ENCODE results near the gene TNFRSF13B.
A peak's percentile ranks its signal among the peaks of the same experiment; 100 is the strongest.
"Not testable (repeated sequence)": the region's sequence is repeated elsewhere in the genome, so short reads cannot be mapped to it uniquely, and the experiment has no call there.

The TNFRSF13B gene

DNA sequence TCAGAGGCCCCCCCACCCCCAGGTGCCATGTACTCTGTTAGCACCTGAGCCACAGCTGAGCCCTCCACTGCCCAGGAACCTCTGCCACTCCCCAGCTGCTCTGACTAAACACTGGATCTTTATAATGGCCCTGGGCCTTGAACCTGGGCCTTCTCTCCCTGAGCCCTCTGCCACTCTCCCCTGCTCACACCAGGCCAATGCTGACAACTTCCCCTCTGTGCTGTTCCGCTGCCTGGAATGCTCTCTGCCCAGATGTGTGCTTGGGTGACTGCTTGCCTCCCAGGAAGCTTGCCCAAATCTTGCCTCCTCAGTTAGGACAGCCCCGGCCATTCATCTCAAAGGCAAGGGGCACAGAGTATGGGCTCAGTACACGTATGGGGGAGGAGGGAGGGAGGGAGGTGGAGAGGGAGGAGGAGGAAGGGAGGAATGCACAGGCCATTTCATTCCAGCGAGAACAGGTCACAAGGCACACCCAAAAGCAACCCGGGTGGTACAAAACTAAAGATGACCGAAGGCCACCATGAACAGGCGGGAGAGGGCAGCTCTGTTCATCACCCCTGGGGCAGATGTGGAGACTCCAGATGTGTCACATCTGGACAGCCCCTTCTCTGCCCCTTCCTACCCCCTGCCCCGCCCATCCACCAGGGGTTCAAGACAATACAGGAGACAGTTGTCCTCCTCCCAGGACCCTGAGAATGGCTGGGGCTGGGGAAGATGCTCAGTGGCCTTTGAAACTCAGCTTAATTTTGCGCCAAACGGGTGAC lies 15.3 kb upstream of the TNFRSF13B start:
- DNase-seq (ENCODE audit: low read depth, low spot score): no peak

GRCh38 chr17:16986391-16986790 lies 14.5 kb upstream of the TNFRSF13B start:
- DNase-seq (ENCODE audit: low read depth, low spot score): no peak

DNA sequence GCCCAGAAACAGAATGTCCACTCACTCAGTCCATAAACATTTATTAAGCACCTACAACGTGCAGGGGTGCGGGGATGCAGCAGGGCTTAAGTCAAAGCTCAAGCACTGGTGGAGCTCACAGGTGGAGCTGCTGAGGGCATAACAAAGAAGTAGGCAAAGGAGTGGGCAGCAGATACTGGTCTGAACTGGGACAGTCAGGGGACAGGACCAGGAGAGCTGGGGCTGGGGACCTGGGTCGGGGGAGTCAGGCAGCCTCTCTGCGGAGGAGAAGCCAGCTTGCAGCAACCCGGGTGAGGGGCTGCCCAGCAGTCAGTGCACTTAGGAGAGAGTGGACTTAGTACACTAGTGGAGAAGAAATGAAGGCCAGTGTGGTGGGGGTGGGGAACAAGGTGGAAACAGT lies 10.0 kb upstream of the TNFRSF13B start:
- no peak for DNase-seq (ENCODE audit: low read depth, low spot score)

- DNase-seq (ENCODE audit: low read depth, low spot score): no peak
Observed at GRCh38 chr17:16980813-16981731, 9.2 kb upstream of the TNFRSF13B start.

GRCh38 chr17:16980061-16980460 lies 8.1 kb upstream of the TNFRSF13B start:
- no peak for DNase-seq (ENCODE audit: low read depth, low spot score)

DNA sequence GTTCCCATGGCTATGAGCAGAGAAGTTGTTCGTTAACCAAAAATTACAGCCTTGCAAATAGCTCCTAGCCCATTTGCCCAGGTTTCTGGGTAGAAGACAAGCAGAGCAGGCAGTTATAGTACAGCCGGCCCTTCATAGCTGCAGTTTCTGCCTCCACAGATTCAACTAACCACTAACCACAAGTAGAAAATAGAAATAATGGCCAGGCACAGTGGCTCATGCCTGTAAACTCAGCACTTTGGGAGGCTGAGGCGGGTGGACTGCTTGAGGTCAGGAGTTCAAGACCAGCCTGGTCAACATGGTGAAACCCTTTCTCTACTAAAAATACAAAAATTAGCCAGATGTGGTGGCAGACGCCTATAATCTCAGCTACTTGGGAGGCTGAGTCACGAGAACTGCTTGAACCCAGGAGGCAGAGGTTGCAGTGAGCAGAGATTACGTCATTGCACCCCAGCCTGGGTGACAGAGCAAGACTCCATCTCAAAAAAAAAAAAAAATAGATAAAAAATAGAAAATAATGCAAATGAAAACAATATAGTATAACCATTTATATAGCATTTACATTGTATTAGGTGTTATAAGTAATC lies 7.4 kb upstream of the TNFRSF13B start:
- DNase-seq (ENCODE audit: low read depth, low spot score): not testable (repeated sequence)

GRCh38 chr17:16977932-16978331 lies 6.0 kb upstream of the TNFRSF13B start:
- DNase-seq (ENCODE audit: low read depth, low spot score): peak; percentile 75

- no peak for DNase-seq (ENCODE audit: low read depth, low spot score)
Observed at GRCh38 chr17:16976725-16977550, 5.0 kb upstream of the TNFRSF13B start.

GRCh38 chr17:16975744-16976625 lies 4.1 kb upstream of the TNFRSF13B start:
- DNase-seq (ENCODE audit: low read depth, low spot score): no peak

DNA sequence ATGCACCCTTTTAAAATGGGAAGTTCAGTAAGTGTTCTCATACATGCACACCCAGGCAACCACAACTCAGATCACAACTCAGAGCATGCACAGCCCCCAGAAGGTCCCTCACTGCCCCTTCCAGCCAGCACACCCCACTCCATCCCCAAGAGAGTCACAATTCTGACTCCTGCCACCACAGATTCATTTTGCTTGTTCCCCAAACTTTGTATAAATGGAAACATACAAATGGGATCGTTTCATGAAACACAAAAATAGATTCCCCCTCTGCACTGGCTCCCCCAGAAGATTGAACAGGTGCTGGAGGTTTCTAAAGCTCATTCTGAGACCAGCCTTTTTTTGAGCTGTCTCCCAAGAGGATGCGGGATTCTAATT lies 3.3 kb upstream of the TNFRSF13B start:
- no peak for DNase-seq (ENCODE audit: low read depth, low spot score)

- DNase-seq (ENCODE audit: low read depth, low spot score): no peak
Observed at GRCh38 chr17:16974569-16975276, 2.8 kb upstream of the TNFRSF13B start.

DNA sequence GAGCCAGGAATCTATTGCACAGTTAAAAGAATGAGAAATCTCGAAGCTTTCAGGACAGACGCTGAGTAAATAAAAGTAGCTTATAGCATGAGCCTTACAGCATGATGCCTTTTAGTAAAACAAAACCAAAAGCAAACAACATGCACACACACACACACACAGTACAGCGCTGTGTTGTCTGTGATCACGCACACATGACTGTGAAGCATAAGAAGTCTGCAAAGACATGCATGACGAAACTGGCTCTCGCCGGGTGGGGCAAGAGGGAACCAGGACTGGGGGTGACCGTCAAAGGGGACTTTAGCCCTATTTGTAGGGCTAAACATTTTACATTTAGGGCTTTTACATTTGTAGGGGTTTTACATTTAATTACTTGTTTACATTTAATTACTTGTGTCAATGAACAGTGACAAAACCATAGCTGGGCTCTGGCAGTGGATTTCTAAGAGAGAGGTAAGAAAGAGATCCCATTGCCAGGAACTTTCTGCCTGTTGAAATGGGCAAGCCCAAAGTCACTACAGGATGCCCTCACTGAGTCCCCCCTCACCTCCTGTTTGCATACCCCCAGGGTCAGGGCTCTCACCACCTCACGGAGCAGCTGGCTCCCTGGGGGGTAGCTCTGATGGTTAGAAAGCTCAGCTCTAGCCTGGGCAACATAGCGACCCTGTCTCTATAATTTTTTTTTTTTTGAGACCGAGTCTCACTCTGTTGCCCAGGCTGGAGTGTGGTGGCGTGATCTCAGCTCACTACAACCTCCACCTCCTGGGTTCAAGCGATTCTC lies 2.0 kb upstream of the TNFRSF13B start:
- no peak for DNase-seq (ENCODE audit: low read depth, low spot score)

DNA sequence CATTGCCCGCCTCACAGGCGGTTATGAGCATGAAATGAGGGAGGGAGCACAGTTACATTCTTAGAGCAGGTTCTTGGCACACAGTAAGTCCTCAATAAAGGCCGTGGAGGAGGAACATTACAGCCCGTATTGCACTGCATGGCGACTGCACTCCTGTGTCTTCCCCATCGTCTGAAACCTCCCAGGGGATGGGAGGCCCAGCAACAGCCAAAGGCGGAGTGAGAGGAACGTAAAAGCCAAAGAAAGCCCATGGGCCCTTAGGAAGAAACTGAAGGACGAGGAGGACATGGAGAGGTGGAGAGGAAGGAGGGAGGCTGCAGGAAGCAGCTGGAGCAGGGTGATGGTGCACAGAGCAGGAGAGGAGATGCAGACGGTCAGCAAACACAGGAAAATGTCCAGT lies 1.1 kb upstream of the TNFRSF13B start:
- DNase-seq (ENCODE audit: low read depth, low spot score): not testable (repeated sequence)

DNA sequence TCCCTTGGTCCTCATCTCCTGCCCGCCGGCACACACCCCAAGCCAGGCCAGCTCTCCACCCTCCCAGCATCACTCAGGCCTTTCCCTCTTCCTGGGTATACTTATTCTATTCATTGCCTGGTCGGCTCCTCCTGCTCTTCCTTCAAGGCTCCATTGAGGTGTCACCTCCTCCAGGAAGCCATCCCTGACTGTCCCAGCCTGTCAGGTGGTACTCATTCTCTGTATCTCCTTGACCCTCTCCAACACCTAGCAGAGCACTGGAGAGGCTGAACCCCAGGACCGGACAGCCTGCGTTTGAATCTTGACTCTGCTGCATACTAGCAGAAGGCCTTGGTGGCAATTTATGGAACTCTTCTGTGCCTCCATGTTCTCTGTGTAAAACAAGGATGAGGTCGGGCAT lies 428 bp upstream of the TNFRSF13B start:
- no peak for DNase-seq (ENCODE audit: low read depth, low spot score)

- DNase-seq (ENCODE audit: low read depth, low spot score): no peak
Observed at GRCh38 chr17:16969931-16970906, 1.7 kb downstream of the TNFRSF13B start.

DNA sequence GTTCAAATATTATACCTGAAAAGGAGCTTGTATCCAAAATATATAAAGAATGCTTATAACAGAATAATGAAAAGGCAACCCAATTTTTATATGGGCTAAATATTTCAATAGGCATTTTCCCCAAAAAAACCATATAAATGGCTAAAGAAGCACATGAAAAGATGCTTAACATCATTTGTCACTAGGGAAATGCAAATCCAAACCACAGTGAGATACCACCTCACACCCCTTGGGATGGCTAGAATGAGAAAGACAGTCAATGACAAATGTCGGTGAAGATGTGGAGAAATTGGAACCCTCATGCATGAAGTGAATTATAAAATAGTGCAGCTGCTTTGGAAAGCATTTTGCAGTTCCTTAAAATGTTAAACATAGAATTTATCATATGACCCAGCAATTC lies 3.1 kb downstream of the TNFRSF13B start:
- no peak for DNase-seq (ENCODE audit: low read depth, low spot score)

DNA sequence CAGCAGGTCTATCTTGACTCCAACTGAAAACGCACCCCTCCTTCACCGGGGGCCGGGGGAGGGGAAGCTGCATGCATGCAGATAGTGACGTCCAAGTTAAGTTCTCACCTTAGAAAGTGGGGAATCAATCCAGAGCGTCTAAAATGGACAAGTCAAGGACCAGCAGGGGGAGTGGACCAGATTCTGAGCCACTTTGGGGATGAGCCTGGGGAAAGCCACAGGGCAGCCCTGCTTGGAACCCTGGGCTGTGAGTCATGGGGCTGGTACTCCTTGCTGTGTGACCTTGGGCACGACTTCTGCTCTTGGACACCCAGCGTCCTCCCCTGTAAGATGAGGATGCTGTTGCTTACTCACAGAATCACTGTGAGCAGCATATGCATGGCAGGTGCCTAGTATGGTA lies 9.1 kb downstream of the TNFRSF13B start:
- no peak for DNase-seq (ENCODE audit: low read depth, low spot score)

DNA sequence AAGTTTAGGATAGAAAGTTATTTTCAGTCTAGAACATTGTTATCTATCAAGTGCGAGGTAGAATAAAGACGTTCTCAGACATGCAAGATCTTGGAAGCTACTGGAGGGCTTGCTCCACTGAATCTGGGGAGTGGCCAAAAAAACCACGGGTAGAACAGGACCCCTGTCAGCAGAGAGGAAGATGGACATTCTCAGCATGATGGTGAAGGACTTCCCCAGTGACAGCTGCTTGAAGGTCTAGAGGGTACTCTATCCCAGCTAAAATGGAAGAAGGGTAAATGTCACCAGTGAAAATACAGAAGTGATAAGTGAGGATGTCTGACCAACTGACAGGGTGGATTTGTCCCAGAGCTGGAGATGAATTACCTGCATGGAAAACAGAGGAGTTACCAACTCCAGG lies 10.1 kb downstream of the TNFRSF13B start:
- DNase-seq (ENCODE audit: low read depth, low spot score): no peak

Data from astrocyte of the hippocampus (primary cell).